Sigmoid colon (tissue), 4 donors: ENCODE data around the gene RASAL2.

Experiments used
- CTCF ChIP-seq, 4 experiments: fragments of 450-650 bp in 3 of 4; fragments of 200-600 bp in 1 of 4; IDR thresholded peaks; one replicate each; pipeline ENCODE4 v1.5.1; 2016 to 2019; ENCODE audit warnings: antibody characterized with exemption in 4 of 4, mild to moderate bottlenecking in 3 of 4, moderate library complexity in 2 of 4
- EP300 ChIP-seq, 4 donors: sonication (generic); formaldehyde crosslinking; IDR thresholded peaks; one replicate each; pipeline ENCODE4 v1.6.1; 2017; ENCODE audit warnings: antibody characterized with exemption in 4 of 4
- POLR2A ChIP-seq, 2 donors: fragments of 450-650 bp; IDR thresholded peaks; one replicate each; pipeline ENCODE4 v1.6.1; 2016; ENCODE audit warnings: antibody characterized with exemption in 2 of 2, mild to moderate bottlenecking in 2 of 2, moderate library complexity in 2 of 2
- POLR2AphosphoS5 ChIP-seq, 4 donors: sonication (generic); formaldehyde crosslinking; IDR thresholded peaks; one replicate each; pipeline ENCODE4 v1.6.1; 2017; ENCODE audit warnings: antibody characterized with exemption in 4 of 4

DNA sequence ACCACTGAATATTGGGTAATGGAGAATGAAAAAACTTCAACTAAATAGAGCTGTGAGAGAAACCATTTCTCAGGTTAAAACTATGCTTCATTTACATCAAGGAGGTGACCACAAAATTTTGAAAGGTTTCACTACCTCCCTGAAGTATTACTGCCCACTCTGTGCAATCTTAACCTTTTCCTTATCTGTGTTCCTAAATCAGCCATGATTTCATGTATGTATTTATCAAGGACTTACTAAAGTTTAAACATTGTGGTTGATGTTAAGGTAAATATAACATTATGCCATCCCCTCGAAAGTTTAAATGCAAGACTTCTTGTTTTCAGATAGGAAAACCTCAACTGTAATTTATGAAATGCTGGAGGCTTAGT is 318.5 kb downstream of the RASAL2 start:
- TF ChIP-seq CTCF (IDR thresholded peaks at IDR 0.05) (no peak), EP300 (IDR thresholded peaks at IDR 0.05) (no peak), POLR2A (IDR thresholded peaks at IDR 0.05) (no peak), POLR2AphosphoS5 (IDR thresholded peaks at IDR 0.05) (no peak)
